NCI-H1417 (cell line): ENCODE results near the gene PDXP.
A peak's percentile ranks its signal among the peaks of the same experiment; 100 is the strongest.

Experiments used
- DNase-seq, 3 experiments: peaks; one replicate each; lab custom pipeline; 2025; lab: John Stamatoyannopoulos, UW

The PDXP gene

DNA sequence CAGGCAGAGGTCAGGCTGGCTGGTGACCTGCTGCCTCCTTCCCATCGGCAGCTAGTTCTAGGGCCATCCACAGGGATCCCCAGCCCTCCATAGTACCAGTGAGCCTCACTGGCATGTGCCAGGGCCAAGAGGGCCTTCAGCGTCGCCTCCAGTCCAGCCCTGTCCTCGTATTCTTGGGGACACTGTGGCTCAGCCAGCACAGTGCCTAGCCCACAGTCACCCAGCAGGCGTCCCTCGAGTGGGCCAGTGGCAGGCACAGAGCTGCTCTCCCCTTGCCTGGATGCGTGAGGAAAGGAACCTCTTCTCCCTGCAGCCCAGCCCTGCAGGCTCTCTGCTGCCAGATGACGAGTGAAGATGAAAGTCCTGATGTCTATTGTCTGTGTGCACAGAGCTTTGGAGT lies 29.7 kb upstream of the PDXP start:
- DNase-seq = no peak

DNA sequence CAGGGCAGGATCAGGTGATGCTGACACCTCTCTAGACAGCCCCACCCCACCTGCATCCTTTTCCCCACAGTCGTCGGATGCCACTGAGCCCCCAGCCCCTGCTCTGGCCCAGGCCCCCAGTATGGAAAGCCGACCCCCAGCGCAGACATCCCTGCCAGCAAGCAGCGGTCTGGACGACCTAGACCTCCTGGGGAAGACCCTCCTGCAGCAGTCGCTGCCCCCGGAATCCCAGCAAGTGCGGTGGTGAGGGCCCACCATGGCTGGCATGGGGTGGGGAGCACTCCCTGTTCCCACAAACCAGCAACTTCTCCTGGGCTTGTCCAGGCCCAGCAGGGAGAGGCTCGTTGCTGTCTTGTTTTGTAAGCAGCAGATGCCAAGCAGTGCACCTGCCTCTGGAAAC lies 28.6 kb upstream of the PDXP start:
- no peak for DNase-seq

DNA sequence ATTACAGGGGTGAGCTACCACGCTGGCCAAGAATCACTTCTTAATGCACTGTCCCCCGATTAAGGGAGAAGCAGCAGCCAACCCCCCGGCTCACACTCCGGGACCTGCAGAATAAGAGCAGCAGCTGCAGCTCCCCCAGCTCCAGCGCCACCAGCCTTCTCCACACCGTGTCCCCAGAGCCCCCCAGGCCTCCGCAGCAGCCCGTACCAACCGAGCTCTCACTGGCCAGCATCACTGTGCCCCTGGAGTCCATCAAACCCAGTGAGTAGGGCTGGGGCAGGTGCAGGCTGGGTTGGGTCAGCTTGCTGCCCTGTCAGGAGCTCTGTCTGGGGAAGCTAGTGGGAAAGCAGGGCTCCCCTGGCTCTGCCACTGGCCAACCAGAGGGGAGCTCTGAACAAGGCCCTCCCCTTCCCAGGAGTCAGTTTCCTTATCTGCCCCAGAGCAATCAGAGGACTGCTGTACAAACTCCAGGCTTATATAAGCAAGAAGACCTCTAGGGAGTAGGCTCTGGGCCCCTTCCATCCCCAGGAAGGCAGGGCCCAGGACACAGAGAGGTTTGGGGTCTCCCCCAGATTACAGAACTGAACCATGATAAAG lies 27.6 kb upstream of the PDXP start:
- no peak for DNase-seq

DNA sequence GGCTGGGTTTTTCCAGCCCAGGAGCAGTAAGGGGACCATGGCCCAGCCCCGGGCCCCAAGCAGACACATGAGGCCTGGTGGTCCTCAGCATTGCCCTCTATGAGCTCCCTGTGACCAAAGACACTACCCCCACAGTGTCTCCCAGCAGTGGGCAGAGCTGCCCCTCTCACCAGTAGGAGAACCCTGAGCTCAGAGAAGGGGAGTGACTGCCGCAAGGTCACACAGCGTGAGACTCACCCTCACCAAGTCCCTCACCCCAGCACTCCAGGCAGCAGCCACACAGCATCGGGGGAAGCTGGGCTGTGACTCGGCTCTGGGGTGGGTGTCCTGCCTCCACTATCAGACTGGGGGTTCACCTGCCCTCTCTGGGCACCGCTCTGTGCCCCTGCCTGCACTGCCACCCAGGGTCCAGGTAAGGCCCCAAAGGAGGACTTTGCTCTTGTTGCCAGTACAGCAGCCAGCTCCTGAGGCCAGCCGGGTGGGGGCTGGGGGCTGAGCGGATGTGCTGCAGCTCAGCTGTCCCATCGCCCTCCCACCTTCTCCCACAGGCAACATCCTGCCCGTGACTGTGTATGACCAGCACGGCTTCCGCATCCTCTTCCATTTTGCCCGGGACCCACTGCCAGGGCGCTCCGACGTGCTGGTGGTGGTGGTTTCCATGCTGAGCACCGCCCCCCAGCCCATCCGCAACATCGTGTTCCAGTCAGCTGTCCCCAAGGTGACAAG lies 26.9 kb upstream of the PDXP start:
- no peak for DNase-seq

DNA sequence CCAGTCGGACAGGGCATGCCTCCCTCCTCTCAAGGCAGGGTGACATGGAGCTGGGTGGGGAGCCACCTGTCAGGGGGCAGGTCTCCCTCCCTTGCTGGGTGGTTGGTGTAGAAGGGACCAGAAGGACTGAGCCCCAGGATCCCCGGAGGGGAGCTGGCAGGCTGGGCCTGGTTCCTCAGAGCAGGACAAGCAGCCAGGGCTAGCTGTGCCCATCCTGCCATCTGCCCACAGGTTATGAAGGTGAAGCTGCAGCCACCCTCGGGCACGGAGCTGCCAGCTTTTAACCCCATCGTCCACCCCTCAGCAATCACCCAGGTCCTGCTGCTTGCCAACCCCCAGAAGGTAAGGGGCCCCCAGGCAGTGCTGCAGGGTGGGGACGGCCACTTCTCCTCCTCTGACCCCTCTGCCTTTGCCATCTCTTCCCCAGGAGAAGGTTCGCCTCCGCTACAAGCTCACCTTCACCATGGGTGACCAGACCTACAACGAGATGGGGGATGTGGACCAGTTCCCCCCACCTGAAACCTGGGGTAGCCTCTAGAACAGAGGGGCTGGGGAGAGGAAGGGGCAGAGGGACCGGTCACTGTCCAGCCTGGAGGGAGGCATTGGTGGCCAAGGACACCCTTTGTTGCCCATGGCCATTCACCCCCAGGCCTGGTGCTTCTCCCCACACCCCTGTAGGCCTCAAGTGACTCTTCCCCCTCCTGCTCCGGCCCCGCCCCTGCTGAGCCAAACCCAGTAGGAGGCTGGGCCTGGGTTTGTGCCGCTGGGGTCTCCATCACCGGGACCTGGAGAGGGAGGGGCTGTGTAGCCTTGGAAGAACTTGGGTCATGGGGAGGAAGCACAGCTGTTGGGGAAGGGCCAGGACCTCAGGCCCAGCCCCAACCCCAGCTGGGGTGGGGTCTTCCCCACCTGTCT lies 26.1 kb upstream of the PDXP start:
- no peak for DNase-seq

DNA sequence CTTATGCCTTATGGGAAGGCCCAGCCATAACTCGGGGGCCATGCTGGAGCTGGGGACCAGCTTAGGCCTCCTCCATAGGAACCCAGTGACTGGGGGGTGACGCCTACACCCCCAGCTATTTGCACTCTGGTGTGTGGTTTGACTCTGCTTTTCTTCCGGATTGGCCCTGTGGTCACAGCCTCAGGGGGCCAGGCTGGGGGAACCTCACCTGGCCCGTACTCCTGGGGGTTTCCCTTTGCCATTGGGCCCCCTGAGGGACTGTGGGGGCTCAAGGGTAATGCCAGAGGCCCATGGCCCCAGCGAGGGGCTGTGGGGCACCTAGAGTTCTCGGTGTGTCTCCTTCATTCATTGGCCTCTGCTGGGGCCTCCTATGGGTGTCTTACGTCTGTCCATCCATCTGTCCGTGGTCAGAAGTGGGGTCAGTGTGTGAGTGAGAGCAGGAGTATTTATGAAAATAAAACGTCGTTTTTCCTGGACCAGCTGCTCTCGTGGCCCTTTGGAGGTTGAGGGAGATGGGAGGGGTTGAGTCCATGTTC lies 25.4 kb upstream of the PDXP start:
- DNase-seq = no peak

DNA sequence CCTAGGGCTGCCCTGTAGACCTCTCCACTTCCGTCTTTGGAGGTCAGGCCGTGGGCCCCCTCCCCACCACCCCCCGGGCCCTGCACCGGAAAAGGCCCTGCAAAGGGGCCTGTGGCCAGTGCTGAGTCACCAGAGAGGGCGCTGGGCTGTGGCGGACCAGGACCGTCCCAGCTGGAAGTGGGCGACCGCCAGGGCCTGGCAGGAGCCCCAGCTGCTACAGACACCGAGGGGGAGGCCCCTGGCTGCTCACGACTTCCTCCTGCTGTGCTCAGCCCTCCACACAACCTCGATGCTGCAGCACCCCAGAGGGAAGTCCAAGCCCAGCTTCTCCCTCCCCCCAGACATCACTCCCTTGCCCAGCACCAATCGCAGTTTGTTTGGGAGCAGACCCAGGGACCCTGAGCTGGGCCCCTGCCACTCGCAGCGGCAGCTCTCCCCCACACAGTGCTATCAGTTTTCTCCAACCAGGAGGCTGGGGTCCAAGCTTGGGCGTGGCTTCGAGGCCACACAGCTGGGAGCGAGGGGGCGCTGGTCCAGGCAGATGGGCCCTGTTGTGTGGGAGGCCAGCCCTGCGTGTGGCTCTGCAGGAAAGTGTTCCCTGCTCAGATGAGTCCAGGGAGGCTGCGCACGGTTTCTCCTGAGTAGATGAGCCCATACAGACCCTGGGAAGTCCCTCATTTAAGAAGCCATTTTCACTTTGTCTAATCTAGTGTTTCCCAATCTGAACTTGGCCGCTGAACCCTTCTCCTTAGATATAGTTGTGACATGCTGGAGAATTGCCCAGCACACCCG lies 24.7 kb upstream of the PDXP start:
- DNase-seq = no peak

DNA sequence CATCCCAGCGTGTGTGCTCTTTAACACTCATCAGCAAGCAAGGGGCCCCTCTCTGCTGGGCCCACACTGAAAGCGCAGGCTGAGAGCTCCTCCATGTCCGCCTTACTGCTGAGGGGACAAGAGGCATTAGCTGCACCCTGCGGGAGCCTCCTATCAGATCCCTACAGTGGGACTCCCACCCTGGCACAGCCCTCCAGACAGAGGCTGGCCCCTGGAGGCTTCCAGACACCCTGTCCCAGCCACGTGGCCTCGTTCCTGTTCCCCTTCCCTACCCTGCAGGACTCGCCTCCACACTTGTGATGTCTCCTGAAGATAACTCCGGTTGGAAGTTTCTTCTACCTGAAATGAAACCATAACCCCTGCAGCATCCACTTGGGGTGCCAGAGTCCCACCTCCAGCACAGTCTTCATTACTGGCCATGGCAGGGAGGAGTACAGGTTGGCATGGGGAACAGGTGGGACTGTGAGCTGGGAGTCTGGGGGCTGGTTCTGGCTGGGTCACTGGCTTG lies 24.1 kb upstream of the PDXP start:
- no peak for DNase-seq

DNA sequence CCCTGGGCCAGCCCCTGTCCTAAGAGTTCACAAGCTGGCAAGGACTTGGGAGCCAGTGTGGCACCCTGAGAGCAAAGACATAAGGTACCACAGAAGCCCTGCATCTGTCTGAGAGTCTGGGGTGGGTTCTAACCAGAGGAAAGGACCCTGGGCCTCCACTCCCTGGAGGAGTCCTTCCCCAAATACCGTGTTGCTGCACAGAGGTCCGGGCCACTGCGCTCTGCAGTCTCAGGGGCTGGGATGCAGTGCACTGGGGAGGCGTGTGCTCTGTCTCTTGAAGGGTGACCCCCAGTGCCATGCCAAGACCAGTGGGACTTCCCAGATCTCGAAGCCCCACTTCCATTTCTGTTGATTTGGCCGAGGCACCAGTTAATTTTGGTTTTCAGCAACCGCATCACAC lies 23.4 kb upstream of the PDXP start:
- no peak for DNase-seq

DNA sequence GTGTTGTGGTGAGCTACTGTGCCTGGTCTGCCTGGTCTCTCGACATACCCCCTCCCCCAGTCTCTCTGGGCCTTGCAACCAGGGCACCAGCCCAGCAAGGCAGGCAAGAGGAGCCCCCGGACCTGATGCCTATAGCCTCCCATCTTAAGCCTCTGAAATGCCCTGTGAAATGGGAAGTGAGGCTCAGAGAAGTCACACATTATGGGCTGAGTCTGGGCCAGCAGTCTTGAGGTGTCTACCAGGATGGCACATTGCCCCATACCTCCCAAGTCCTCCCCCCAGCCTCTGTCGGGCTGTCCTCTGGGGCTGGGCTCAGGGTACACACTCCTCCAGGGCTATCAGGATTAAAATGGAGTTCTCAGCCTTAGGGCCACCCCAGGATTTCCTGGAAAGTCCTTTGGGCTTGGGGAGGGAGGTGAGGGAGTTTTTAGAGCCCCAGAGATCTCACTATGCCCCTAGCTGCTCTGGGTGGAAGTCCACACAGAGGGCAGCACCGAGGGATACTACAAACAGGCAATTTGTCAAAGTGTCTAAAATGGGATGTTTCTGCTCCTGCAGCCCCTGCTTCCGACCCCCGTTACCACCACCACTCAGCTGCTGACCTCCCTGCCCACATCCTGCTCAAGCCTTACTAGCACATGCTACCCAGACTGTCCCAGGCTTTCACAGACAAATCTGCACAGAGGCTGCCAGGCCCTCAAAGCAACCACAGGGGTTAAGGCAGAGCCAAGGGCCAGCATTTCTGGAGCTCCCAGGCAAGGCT lies 22.2 kb upstream of the PDXP start:
- no peak for DNase-seq

DNA sequence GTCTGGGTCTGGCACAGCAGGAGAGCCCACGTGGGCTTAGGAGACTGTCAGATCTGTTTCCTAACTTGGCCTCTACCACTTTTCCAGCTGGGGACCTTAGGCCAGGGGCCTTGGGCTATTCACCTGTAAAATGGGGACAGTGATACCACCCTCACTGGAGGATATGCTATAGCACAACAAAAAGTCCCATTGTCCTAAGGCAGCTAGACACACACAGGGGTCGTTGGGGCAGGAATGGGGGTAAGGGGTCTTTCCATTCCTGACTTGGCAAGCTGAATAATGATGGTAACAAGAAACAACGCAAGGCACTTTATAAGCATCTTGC lies 21.6 kb upstream of the PDXP start:
- DNase-seq = no peak

DNA sequence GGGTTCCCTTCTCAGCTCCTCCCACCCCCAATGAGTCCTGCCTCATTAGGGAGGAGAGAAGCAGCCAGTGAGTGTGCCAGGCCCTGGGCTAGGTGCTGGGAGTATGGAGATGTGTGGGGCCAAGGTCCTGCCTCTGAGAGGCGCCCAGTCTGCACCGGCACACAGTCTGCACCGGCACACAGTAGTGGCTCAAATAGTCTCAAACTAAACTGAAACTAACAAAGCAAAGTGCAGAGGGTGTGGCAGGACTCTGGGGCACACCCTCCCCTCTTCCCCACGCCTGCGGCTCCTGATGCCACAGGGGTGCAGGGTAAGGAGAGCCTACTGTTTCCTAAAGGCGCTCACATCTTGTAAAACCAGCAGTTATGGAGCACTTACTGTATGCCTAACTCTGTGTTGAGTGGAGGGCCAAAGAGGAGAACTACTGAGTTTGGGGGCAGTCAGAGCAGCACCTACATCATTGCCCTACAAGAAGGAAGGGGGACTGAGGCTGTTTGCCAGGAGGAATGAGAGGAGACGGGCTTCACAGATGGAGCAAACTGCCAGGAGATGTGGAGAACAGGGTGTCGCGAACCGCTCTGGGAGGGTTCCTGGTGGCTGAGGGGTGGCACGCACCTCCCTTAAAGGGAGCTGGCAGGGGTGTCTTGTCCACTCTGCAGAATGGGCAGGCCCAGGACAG lies 20.0 kb upstream of the PDXP start:
- DNase-seq = no peak

DNA sequence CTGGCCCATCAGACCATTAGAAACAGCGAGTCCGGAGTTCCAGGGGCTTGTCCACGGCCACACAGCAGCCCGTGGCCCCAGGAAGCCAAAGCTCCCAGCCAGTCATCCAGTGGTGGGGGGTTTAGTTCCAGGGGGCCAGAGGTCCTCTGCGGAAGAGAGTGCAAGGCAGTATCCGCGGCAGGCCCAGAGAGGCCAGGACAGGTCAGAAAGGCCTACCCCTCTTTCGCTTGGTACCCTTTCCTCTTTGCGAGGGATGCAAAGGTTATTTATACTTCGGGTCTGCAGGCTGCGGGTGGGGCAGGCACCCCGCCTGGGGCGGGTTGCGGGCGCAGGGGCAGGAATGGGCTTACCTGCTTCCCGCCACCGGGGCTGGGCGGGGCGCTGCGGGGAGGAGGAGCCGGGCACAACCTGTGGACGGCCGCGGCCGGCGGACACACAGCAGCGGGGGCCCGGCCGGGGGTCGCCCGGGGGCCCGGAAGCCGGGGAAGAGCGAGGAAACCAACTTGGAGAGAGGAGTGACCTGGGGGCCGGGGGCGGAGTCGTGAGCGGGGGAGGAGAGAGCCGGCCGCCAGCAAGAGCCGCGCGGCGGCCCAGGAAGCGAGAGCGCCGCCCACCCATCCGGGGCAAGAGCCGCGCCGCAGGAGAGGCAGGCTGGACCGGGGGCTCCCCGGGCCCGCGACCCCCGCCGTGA lies 19.3 kb upstream of the PDXP start, which contains the start of gene SH3BP1:
Gene SH3BP1, plus strand, starts transcription at position 600 of the 691 bp plus-strand sequence. CDS start 119 bp downstream, outside the sequence.
- DNase-seq = peak; percentile 8 to 53 (median 27)

DNA sequence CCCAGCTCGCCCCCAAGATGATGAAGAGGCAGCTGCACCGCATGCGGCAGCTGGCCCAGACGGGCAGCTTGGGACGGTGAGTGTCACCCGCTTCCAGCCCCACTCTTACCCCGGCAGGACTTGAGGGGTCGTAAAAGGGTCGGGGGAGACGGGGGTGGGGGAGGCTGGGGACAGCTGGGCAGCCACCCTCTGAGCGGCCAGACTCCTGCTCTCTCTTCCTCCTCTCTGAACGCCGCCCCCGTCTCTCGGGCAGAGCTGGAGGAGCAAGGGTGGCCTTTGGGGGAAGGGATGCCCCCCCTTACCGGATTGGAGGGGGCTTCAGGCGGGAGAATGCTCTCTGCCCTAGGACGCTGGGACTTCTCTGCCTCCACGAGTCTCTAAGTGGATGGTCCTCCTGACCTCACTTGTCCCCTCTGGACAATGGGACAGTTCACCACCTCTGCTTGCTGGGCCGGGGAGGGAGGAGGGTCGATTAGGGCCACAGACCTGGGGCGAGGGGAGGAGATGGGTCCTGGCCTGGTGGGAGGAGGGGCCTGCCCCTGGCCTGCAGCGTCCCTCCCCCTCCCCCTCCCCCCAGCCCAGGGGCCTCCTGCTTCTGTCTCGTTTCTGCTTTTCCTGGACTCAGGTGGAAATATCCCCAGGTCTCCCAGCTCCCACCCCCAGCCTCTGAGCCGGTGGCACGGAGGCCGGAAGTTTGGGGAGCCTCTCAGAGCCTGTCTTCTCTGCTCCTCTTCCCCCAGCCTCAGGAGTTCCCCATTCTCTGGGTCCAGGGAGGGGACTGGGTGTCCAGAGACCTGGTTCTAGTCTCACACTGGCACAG lies 18.5 kb upstream of the PDXP start:
- peak in 1 of 3 experiments; percentile 10 for DNase-seq

DNA sequence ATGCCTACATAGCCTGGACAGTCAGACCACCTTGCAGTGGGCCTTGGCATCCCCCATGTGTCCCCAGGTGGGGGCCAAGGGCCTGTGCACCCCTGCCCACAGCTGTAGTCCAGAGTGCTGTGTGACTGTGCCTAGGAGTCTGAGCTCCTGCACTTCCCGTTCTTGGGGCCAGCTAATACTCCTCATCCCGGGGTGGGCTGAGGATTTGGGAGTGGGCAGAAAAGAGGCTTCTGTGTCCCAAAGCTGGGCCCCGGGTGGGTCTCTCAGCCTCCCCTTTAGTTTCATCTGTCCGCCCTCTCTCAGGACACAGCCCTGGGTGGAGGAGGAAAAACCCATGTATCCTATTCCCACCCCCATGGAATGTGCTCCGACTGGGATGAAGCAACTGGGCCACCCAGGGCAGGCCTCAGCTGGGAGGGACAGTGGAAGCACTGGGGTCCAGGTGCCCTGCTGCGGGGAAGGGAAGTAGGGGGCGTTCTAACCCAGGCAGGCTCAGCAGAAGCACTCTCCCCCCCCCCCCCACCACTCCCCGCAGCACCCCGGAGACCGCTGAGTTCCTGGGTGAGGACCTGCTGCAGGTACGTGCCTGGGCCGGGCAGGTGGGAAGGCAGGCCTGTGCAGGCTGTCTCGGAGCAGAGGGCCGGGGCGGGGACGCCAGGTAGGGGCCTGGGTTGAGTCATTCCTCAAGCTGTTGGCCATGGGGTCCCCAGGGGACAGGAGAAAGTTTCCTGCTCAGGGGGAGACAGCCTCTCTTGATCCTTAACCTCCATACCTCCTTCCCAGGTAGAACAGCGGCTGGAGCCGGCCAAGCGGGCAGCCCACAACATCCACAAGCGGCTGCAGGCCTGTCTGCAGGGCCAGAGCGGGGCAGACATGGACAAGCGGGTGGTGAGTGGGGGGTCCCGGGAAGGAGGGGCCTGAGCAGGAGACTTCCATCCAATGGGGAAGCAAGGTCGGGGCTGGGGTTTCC lies 17.6 kb upstream of the PDXP start:
- DNase-seq = no peak

DNA sequence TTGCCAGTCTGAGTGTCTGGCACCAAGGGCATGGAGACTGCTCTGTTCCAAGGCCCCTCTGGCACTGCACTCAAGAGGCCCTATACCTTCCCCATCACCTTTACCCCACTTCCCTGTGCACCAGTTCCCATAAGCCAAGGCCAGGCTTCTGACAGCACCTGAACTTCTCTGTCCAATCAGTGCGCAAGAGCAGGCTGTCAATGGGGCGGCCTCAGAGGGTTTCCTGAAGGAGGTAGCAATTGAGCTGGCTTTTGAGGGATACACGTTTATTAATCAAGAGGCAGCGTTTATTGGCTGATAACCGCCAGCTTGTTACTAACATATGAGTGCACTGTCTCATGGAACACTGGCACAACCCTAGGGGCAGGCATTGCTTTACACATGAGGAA lies 17.0 kb upstream of the PDXP start:
- DNase-seq = no peak

DNA sequence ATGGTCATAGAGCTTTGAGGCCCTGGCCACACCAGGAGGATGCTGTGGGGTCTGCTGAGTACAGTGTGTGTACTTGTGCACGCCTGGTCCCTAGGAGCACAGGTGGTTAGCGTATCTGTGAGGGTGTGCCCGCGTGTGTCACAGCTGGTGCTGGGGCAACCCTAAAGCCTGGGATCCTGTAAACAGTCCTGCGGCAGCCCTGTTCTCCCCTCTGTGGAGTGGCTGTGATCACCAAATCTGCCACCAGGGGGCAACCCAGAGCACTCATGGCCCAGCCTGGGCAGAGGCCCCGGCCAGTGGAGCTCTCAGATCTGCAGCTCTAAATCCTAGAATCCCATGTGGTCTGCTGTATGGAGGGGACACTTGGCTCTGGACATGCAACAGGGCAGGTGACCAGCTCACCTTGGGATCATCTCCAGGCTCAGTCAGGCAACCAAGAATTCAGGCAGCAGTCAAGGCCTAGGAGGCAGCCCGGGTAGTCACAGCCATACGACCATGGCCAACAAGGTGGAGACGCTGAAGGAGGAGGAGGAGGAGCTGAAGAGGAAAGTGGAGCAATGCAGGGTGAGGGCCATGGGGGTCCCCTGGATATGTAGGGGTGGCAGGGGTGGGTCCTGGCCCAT lies 15.2 kb upstream of the PDXP start:
- DNase-seq = peak; percentile 28 to 72 (median 55)
